Measurements from ENCODE around the gene NUP214. TPM values are rescaled to one million over a fixed set of nuclear protein-coding genes. Genes with fewer than 3 reads are reported as not detected.
A peak's percentile ranks its signal among the peaks of the same experiment; 100 is the strongest.

NUP214 gene
- total RNA-seq, 1 donor from 2014 or later = 56.5 TPM

- H3K9me3 Mint-ChIP-seq (ENCODE audit: unreplicated experiment) = peaks cover 5% of the 10 kb centered on the region
Observed at GRCh38 chr9:131096269-131097125, 28.9 kb upstream of the NUP214 start, which contains the start of gene AIF1L. Gene AIF1L, plus strand, starts transcription at chr9:131096531. Its CDS starts 99 bp downstream, at chr9:131096630.

GRCh38 chr9:131097126-131097947 lies 28.0 kb upstream of the NUP214 start:
- Mint-ChIP-seq H3K9me3 (ENCODE audit: unreplicated experiment) (peaks cover 5% of the 10 kb centered on the region), H3K36me3 (ENCODE audit: unreplicated experiment) (no peaks in the 10 kb centered on the region), H3K27ac (ENCODE audit: unreplicated experiment) (no peak overlapping the region), H3K4me3 (ENCODE audit: unreplicated experiment) (peak overlapping the region; percentile 46), H3K4me1 (ENCODE audit: low read depth, unreplicated experiment) (peaks cover 2% of the 10 kb centered on the region), H3K27me3 (ENCODE audit: unreplicated experiment) (peaks cover 3% of the 10 kb centered on the region)
- no peak for DNase-seq
- TF ChIP-seq CTCF (IDR thresholded peaks at IDR 0.05; ENCODE audit: partially characterized antibody, unreplicated experiment) = no peak

More at GRCh38 chr9:131096269-131097125, 28.9 kb upstream of the NUP214 start, which contains the start of gene AIF1L:
- peak; percentile 86 for DNase-seq
- peaks cover 3% of the 10 kb centered on the region for H3K27me3 Mint-ChIP-seq (ENCODE audit: unreplicated experiment)
- TF ChIP-seq CTCF (IDR thresholded peaks at IDR 0.05; ENCODE audit: partially characterized antibody, unreplicated experiment) = peak; percentile 49
- H3K36me3 Mint-ChIP-seq (ENCODE audit: unreplicated experiment) = no peaks in the 10 kb centered on the region
- no peak within 1 kb of the TSS for H3K27ac Mint-ChIP-seq (ENCODE audit: unreplicated experiment)
- peak within 1 kb of the TSS; percentile 81 for H3K4me3 Mint-ChIP-seq (ENCODE audit: unreplicated experiment)
- H3K4me1 Mint-ChIP-seq (ENCODE audit: low read depth, unreplicated experiment) = peaks cover 6% of the 10 kb centered on the region

GRCh38 chr9:131097948-131098278 lies 27.5 kb upstream of the NUP214 start:
- Mint-ChIP-seq H3K27ac (ENCODE audit: unreplicated experiment) (no peak overlapping the region), H3K9me3 (ENCODE audit: unreplicated experiment) (peaks cover 5% of the 10 kb centered on the region), H3K27me3 (ENCODE audit: unreplicated experiment) (peaks cover 3% of the 10 kb centered on the region), H3K4me1 (ENCODE audit: low read depth, unreplicated experiment) (peaks cover 2% of the 10 kb centered on the region), H3K4me3 (ENCODE audit: unreplicated experiment) (no peak overlapping the region), H3K36me3 (ENCODE audit: unreplicated experiment) (no peaks in the 10 kb centered on the region)
- DNase-seq = no peak
- no peak for TF ChIP-seq CTCF (IDR thresholded peaks at IDR 0.05; ENCODE audit: partially characterized antibody, unreplicated experiment)

GRCh38 chr9:131098391-131099101 lies 26.8 kb upstream of the NUP214 start:
- Mint-ChIP-seq H3K4me1 (ENCODE audit: low read depth, unreplicated experiment) (peaks cover 2% of the 10 kb centered on the region), H3K9me3 (ENCODE audit: unreplicated experiment) (peaks cover 7% of the 10 kb centered on the region)

More at GRCh38 chr9:131098391-131099101, 26.8 kb upstream of the NUP214 start:
- DNase-seq = peak; percentile 43
- peaks cover 3% of the 10 kb centered on the region for H3K27me3 Mint-ChIP-seq (ENCODE audit: unreplicated experiment)
- no peak overlapping the region for H3K4me3 Mint-ChIP-seq (ENCODE audit: unreplicated experiment)
- no peak for TF ChIP-seq CTCF (IDR thresholded peaks at IDR 0.05; ENCODE audit: partially characterized antibody, unreplicated experiment)
- no peak overlapping the region for H3K27ac Mint-ChIP-seq (ENCODE audit: unreplicated experiment)
- H3K36me3 Mint-ChIP-seq (ENCODE audit: unreplicated experiment) = no peaks in the 10 kb centered on the region

All from glutamatergic neuron (in vitro differentiated cells).